ENCODE measurements around the gene AGBL3. TPM values are rescaled to one million over a fixed set of nuclear protein-coding genes. Genes with fewer than 3 reads are reported as not detected.
"Not testable (repeated sequence)": the region's sequence is repeated elsewhere in the genome, so short reads cannot be mapped to it uniquely, and the experiment has no call there.

Gene AGBL3
- total RNA-seq, 2 donors from 2014 or later, result 0.47 to 0.98 TPM

DNA sequence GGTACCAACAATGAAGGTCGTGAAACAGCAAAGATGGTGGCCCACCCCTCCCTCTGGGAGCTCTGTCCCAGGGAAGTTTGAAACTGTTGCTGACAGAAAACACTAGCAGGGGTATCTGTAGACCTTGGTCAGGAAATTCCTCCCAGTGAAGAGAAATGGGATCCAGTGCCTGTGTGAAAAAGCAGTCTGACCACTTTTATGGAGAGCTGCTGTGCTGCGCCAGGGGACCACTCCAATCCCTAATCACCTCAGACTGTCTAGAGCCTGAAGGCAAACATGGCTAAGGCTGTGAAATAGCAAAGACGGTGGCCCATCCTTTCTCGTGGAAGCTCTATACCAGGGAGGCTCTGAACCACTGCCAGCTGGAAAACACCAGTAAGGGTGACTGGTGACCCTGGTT lies 123.3 kb downstream of the AGBL3 start:
- H3K4me3 ChIP-seq, result no peak overlapping the region
- H3K9ac ChIP-seq (ENCODE audit: low read depth in 2 of 2, low read length in 2 of 2), result no peak overlapping the region
- intact Hi-C loops (cut with DNase I), result no loop called here
- TF ChIP-seq CTCF (IDR thresholded peaks at IDR 0.05), result no peak
- H3K9me3 ChIP-seq, result no peaks in the 10 kb centered on the region
- H3K36me3 ChIP-seq, result no peaks in the 10 kb centered on the region
- DNase-seq, result no peak
- H3K4me1 ChIP-seq, result no peaks in the 10 kb centered on the region
- H3K27me3 ChIP-seq, result no peaks in the 10 kb centered on the region
- H3K27ac ChIP-seq, result no peak overlapping the region

GRCh38 chr7:135109976-135110375 lies 123.7 kb downstream of the AGBL3 start:
- no peaks in the 10 kb centered on the region for H3K27me3 ChIP-seq
- H3K36me3 ChIP-seq, result no peaks in the 10 kb centered on the region
- TF ChIP-seq CTCF (IDR thresholded peaks at IDR 0.05), result no peak
- no peak overlapping the region for H3K4me3 ChIP-seq
- intact Hi-C loops (cut with DNase I), result no loop called here
- no peak overlapping the region for H3K27ac ChIP-seq
- H3K9ac ChIP-seq (ENCODE audit: low read depth in 2 of 2, low read length in 2 of 2), result no peak overlapping the region
- H3K4me1 ChIP-seq, result no peaks in the 10 kb centered on the region
- no peaks in the 10 kb centered on the region for H3K9me3 ChIP-seq
- no peak for DNase-seq

GRCh38 chr7:135111379-135111778 lies 125.1 kb downstream of the AGBL3 start:
- no peak for TF ChIP-seq CTCF (IDR thresholded peaks at IDR 0.05)
- no peak for DNase-seq
- no peak overlapping the region for H3K4me3 ChIP-seq
- H3K27me3 ChIP-seq, result no peaks in the 10 kb centered on the region
- no peaks in the 10 kb centered on the region for H3K36me3 ChIP-seq
- intact Hi-C loops (cut with DNase I), result no loop called here
- no peak overlapping the region for H3K9ac ChIP-seq (ENCODE audit: low read depth in 2 of 2, low read length in 2 of 2)
- H3K4me1 ChIP-seq, result no peaks in the 10 kb centered on the region
- H3K27ac ChIP-seq, result no peak overlapping the region
- no peaks in the 10 kb centered on the region for H3K9me3 ChIP-seq

DNA sequence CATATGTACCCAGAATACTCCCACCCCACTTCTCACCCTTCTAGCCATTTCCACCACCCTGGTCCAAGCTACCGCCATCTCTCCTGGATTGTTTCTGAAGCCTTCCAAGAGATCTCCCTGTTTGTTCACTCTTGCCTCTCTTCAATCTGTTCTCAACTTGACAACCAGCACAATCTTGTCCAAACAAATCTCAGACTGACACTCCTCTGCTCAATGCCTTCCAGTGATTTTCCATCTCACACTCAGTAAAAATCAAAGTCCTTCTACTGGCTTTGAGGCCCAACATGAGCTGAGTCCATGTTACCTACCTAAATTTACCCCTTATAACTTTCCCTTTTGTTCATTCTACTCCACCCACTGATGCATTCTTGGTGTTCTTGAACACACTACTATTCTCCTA lies 128.3 kb downstream of the AGBL3 start:
- intact Hi-C loops (cut with DNase I), result no loop called here
- Histone ChIP-seq H3K4me3 (no peak overlapping the region), H3K9ac (ENCODE audit: low read depth in 2 of 2, low read length in 2 of 2) (no peak overlapping the region), H3K27me3 (no peaks in the 10 kb centered on the region), H3K4me1 (no peaks in the 10 kb centered on the region), H3K27ac (no peak overlapping the region), H3K36me3 (no peaks in the 10 kb centered on the region), H3K9me3 (no peaks in the 10 kb centered on the region)
- no peak for TF ChIP-seq CTCF (IDR thresholded peaks at IDR 0.05)
- DNase-seq, result no peak

DNA sequence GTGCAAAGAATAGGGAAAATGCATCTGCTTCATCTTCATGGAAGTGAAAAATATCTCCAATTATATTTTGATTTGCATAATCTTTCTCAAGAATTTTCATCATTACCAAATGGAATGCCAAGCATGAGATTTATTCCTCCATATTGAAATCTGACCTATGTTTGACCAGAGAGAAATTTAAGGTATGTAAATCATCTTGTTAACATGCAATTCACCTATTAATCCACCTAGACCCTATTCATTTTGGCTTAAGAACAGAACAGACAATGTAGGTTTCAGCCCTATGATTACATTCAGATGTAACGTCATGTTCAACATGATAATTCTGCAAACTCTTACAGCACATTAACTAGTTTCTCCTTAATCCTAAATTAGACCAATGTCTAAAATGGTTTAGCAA lies 130.8 kb downstream of the AGBL3 start:
- H3K9me3 ChIP-seq, result no peaks in the 10 kb centered on the region
- H3K9ac ChIP-seq (ENCODE audit: low read depth in 2 of 2, low read length in 2 of 2), result no peak overlapping the region
- H3K27ac ChIP-seq, result no peak overlapping the region
- no peak for TF ChIP-seq CTCF (IDR thresholded peaks at IDR 0.05)
- no peaks in the 10 kb centered on the region for H3K4me1 ChIP-seq
- no peak for DNase-seq
- H3K4me3 ChIP-seq, result no peak overlapping the region
- H3K27me3 ChIP-seq, result no peaks in the 10 kb centered on the region
- H3K36me3 ChIP-seq, result no peaks in the 10 kb centered on the region
- intact Hi-C loops (cut with DNase I), result no loop called here

GRCh38 chr7:135121868-135122267 lies 135.6 kb downstream of the AGBL3 start:
- no peak overlapping the region for H3K9ac ChIP-seq (ENCODE audit: low read depth in 2 of 2, low read length in 2 of 2)
- H3K27me3 ChIP-seq, result no peaks in the 10 kb centered on the region
- H3K27ac ChIP-seq, result no peak overlapping the region
- intact Hi-C loops (cut with DNase I), result no loop called here
- TF ChIP-seq CTCF (IDR thresholded peaks at IDR 0.05), result no peak
- no peak overlapping the region for H3K4me3 ChIP-seq
- no peaks in the 10 kb centered on the region for H3K9me3 ChIP-seq
- no peak for DNase-seq
- H3K4me1 ChIP-seq, result no peaks in the 10 kb centered on the region
- no peaks in the 10 kb centered on the region for H3K36me3 ChIP-seq

DNA sequence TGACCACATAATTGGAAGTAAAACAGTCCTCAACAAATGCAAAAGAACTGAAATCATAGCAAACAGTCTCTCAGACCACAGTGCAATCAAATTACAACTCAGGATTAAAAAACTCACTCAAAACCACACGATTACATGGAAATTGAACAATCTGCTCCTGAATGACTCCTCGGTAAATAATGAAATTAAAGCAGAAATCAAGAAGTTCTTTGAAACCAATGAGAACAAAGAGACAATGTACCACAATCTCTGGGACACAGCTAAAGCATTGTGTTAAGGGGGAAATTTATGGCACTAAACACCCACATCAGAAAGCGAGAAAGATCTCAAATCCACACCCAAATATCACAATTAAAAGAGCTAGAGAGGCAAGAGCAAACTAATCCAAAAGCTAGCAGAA lies 138.3 kb downstream of the AGBL3 start:
- intact Hi-C loops (cut with DNase I); H3K9ac ChIP-seq (ENCODE audit: low read depth in 2 of 2, low read length in 2 of 2); DNase-seq; H3K27me3 ChIP-seq; H3K4me3 ChIP-seq; H3K27ac ChIP-seq; H3K9me3 ChIP-seq; H3K4me1 ChIP-seq; H3K36me3 ChIP-seq: not testable (repeated sequence)

All from colonic mucosa (tissue), 4 donors.